Vagina (tissue), 2 donors: ENCODE data around the gene MYO10.

ENCODE experiments used
- POLR2AphosphoS5 ChIP-seq, 2 donors: sonication (generic); formaldehyde crosslinking; IDR thresholded peaks; one replicate each; pipeline ENCODE4 v1.9.0; 2017; ENCODE audit warnings: antibody characterized with exemption in 2 of 2, mild to moderate bottlenecking in 2 of 2, low read depth in 1 of 2; ENCODE audit not compliant: insufficient read depth in 1 of 2
- TF ChIP-seq, protein P1 (sequence below), 3 experiments: fragments of 450-650 bp in 2 of 3; fragments of 200-600 bp in 1 of 3; sonication (generic) in 1 of 3; IDR thresholded peaks; one replicate each; pipeline ENCODE4 v1.5.1; 2017 to 2019; ENCODE audit warnings: antibody characterized with exemption in 3 of 3, mild to moderate bottlenecking in 2 of 3, moderate library complexity in 2 of 3

- TF ChIP-seq, protein P1, sequence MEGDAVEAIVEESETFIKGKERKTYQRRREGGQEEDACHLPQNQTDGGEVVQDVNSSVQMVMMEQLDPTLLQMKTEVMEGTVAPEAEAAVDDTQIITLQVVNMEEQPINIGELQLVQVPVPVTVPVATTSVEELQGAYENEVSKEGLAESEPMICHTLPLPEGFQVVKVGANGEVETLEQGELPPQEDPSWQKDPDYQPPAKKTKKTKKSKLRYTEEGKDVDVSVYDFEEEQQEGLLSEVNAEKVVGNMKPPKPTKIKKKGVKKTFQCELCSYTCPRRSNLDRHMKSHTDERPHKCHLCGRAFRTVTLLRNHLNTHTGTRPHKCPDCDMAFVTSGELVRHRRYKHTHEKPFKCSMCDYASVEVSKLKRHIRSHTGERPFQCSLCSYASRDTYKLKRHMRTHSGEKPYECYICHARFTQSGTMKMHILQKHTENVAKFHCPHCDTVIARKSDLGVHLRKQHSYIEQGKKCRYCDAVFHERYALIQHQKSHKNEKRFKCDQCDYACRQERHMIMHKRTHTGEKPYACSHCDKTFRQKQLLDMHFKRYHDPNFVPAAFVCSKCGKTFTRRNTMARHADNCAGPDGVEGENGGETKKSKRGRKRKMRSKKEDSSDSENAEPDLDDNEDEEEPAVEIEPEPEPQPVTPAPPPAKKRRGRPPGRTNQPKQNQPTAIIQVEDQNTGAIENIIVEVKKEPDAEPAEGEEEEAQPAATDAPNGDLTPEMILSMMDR (IDR thresholded peaks at IDR 0.05) = no peak
- TF ChIP-seq POLR2AphosphoS5 (IDR thresholded peaks at IDR 0.05; ENCODE audit: insufficient read depth in 1 of 2, low read depth in 1 of 2) = no peak
Measured at GRCh38 chr5:16886793-16887345, 49.2 kb downstream of the MYO10 start.
